ENCODE measurements around the gene BCKDK.
"Not testable (repeated sequence)": the region's sequence is repeated elsewhere in the genome, so short reads cannot be mapped to it uniquely, and the experiment has no call there.

The BCKDK gene

DNA sequence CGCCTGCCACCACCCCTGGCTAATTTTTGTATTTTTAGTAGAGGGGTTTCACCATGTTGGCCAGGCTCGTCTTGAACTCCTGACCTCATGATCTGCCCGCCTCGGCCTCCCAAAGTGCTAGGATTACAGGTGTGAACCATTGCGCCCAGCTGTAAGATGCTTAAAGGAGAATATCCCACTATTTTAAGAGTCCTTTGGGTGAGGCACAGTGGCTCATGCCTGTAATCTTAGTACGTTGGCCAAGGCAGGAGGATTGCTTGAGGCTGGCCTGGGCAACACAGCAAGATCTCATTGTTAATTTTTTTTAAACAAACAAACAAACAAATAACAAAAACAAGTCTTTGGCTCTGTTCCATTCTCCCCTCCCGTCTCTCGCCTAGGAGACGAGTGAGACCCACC is 32.9 kb downstream of the BCKDK start:
- FAIRE-seq; DNase-seq (ENCODE audit: low spot score): not testable (repeated sequence)

DNA sequence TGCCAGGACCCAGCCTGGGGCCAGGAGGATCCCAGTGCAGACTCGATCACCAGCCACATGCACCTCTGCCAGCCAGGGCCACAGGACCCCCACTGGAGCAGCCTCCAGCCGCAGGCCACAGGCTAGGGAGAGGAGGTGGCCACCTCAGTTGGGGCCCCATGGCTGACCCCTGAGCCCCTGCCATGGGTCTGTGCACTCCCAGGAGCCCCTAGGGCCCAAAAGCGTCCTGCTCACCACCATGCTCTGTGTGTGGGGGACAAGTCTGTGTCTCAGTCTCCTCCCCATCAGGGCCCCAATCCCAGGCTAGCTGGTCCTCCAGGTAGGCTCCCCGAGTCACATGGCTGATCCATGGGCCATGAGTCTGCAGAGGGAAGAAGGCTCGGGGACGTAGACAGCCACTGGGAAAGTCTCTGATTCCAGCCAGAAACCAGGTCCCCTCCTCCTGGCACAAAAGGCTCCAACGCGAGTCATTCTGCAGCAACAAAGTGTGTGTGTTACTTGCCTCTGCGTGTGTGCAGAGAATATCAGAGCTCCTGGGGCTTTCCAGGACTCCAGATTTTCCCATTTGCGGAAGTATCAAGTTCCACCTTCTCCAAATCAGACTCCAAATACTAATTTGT is 33.4 kb downstream of the BCKDK start:
- no peak for FAIRE-seq
- no peak for DNase-seq (ENCODE audit: low spot score)

DNA sequence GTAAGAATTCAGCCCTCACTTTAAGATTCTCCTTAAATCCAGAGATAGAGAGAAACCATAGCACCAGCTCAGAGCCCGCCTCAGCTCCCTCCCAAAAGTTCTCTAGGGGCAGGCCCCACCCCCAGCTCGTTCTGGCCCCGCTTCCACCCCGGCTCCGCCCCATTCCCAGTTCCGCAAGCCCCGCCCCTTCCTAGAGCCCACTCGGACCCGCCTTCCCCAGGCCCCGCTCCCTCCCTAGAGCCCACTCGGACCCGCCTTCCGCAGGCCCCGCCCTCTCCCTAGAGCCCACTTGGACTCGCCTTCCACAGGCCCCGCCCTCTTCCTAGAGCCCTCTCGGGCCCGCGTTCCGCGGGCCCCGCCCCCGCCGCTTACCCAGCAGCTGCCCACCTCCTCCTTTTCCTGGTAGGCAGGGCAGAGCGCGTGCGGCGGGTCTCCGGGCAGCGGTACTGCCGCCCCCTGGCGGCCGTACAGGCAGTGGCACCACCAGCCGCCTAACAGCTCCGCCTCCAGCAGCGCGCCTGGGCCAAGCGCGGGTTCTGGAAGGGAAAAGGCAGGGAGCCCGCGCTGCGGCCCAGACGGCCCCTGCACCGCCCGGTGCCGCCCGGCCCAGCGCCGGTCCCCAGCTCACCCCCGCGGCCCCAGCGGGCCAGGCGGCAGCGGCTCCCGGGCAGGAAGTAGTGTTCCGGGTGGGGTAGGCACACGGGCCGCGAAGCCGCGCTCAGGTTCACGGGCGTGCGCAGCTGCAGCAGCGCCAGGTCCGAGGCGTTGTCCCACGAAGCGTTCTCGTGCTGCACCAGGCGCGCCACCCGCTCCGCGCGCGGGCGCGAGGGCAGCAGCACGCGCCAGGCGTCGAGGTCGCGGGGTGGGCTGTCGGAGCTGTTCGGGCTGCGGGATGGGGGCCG is 34.2 kb downstream of the BCKDK start:
- DNase-seq (ENCODE audit: low spot score) (peak; percentile 99), FAIRE-seq (no peak)

DNA sequence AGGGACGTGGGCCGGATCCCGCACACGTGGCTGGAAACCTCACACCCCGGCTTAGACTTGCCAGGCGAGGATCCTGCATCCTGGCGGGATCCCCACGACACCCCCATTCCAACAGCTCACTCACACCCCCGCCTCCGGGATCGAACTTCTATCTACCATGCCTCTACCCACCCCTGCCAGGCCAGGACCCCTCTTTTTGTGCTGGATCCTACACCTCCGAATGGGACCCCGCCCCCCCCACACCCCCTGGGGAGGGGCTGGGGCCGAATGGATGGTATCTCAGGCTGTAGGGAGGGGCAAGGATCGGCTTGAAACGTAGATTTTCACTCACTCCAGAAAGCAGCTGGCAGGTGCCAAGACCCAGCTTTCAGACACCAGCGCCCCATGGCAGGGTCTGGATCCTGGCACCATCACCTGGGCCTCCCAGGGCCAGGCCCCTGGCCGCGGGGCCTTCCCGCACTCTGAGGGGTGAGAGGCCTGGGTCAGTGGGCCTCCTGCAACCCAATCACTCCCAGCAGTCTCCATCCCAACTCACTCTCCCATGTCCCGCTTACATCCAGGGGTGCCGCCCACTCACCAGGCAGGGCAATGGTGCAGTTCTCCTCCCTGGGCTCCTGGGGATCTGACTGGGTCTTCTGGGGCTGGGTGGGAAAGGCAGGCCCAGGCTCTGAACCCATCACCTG is 35.0 kb downstream of the BCKDK start:
- no peak for FAIRE-seq
- no peak for DNase-seq (ENCODE audit: low spot score)

DNA sequence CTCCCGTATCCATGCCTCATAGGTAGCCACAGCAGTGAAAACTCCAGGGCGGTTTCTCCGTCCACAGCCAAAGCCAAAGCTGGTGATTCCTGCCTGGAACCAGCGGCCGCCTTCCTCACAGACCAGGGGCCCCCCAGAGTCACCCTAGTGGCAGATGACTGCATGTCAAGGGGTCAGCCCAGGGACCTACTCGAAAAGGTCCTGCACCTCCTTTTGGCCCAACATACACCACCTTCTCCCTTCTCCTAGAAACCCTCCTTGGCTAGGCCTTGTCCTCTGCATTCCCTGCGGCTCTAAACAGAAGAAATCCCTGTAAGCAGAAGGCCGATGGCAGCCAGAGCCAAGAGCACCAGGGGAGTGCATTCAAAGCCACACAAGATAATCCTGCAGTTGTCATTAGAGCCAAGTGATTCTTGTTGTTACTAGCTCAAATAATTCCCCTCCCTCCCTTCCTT is 35.5 kb downstream of the BCKDK start:
- FAIRE-seq = no peak
- no peak for DNase-seq (ENCODE audit: low spot score)

DNA sequence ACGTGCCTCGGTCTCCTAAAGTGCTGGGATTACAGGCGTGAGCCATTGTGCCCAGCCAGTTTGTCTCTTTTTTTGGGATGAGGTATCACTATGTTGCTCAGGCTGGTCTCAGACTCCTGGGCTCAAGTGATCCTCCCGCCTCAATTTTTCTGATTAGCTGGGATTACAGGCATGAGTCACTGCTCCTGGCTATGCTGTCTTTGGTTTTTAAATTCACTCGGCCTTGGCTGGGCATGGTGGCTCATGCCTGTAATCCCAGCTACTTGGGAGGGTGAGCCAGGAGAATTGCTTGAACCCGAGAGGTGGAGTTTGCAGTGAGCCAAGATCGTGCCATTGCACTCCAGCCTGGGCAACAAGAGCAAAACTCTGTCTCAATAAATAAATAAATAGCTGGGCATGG is 36.2 kb downstream of the BCKDK start:
- DNase-seq (ENCODE audit: low spot score); FAIRE-seq: not testable (repeated sequence)

DNA sequence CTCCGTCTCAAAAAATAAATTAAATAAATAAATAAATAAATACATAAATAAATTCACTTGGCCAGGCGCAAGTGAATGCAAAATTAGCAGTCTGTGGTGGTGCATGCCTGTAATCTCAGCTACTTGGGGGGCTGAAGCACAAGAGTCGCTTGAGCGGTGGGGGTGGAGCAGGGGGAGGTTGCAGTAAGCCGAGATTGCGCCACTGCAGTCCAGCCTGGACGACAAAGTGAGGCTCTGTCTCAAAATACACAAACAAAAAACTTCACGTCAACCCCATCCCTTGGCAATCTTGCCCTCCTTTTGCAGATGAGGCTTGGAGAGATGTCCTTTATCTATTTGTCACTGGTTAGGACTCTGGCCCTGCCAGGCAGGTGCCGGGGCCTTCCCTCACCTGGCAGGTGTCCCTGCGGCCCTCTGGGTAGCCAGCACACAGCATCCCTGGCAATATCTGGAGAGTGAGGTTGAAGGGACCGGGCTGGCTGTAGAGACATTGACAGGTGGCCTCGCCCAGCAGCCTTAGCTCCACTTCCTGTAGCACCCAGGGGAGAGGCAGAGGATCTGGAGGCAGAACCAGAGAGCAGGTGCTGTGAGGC is 37.3 kb downstream of the BCKDK start:
- DNase-seq (ENCODE audit: low spot score) = no peak
- no peak for FAIRE-seq

DNA sequence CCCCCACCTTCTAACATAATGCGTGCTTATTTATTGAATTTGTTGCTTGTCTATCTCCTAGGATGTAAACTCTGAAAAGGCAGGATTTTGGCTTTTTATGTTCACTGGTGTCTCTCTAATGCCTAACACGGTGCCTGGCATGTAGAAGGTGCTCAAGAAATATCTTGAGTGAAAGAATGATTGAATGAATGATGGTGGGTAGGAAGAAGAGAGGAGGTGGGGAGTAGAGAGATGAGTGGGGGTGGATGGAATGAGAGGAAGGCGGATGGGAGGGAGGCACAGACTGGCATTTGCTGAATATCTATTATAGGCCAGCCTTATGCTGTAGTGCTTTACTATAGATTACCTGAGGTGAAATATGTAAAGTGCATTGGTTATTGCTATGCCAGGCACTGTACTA is 39.4 kb downstream of the BCKDK start:
- DNase-seq (ENCODE audit: low spot score) (no peak), FAIRE-seq (no peak)

DNA sequence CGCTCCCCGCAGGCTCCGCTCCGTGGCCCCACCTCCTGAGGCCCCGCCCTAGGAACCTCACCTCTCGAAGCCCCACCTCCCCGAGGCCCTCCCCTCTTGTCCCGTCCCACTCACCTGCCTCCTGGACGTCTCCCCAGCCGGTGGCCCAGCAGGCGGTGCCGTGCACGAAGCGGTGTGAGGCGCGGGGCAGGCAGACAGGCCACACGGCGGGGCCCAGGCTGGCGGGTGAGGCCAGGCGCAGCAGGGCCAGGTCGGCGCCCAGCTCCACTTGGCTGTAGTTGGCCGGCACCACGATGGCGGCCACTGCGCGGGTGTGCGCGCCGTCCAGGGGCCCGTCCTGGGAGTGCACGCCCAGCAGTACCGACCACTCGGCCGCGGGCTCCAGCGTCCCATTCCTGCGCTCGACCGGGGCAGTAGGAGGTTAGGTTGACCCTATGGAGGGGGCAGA is 40.1 kb downstream of the BCKDK start:
- DNase-seq (ENCODE audit: low spot score) (no peak), FAIRE-seq (no peak)

DNA sequence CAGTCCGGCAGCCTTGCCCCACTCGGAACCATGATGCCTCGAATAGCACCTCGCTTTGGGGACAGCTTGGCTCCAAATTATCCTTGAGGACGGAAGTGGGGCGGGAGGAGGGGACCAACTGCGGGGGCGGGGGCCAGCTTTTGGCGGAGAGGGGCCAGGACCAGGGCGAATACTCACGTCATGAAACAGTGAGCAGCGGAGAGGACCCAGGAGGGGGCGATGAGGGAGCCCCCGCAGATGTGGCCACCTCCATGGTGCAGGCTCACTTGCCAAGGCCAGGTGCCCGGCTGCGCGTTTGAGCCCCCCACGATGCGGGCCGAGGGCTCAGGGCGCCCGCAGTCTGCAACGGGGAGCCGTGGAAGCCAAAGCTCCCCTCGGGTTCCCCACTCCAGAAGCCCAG is 40.7 kb downstream of the BCKDK start:
- FAIRE-seq (no peak), DNase-seq (ENCODE audit: low spot score) (no peak)

DNA sequence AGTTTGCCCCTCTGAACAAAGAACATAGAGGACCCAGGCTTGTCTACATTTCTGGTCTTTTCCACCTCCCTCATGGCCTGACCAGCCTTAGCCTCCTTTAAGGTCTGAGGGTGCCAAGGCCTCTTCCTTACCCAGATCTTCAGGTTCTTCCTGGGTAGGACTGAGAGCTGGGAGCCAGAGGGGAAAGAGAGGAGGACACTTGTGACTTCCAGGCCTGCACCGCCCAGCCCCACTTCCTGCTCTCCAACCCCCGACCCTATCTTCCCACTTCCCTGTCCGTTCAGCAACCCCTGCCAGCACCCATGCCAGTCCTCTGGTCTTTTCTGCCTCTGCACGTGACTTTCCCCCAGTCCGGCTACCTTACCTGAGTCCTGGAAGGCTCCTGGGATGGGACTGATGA is 41.1 kb downstream of the BCKDK start:
- FAIRE-seq = no peak
- no peak for DNase-seq (ENCODE audit: low spot score)

DNA sequence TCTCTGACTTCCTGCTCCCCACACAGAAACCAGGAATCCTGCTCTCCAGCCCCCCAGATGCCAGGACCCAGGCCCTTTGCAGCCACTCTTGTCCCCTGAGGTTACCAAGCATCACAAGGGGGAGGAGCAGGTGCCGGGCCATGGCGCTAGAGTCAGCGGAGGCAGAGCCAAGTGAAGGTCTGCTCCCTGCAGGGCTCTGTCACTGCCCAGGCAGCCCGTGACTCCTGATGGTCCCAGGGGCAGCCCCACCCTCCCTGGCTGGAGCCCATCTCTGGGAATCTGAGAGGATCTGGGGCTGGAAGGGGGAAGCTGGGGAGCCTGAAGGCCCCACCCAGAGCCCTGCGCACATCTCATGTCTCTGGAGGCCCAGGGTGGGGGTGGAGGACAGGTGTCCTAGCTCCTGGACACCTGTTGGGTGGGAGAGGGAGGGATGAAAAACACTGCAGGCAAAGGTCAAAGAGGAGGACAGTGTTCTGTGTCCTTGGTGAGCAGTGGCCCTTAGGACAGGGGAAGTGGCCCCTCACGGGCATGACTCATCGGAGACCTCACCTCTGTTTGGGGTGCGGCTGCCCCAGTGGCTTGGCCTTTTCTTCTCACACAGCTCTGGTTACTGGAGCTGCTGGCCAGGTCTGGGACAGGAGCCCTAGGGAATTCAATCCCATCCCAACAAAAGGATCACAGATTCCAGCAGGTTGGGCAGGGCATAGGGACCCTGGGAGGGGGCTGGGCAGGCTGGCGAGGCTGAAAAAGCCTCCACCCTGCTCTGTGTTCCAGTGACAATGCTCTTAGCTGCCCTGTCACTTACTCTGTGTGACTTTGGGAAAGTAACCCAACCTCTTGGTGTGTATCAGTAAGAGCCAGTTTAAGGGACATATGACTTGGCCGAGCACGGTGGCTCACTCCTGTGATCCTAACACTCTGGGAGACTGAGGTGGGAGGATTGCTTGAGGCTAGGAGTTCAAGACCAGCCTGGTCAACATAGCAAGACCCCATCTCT is 42.0 kb downstream of the BCKDK start, which contains the start of gene PRSS36:
TSS of gene PRSS36 (minus strand) at position 173 of the 997 bp plus-strand sequence. CDS start at position 142, 31 bp downstream.
- DNase-seq (ENCODE audit: low spot score) (no peak), FAIRE-seq (no peak)

DNA sequence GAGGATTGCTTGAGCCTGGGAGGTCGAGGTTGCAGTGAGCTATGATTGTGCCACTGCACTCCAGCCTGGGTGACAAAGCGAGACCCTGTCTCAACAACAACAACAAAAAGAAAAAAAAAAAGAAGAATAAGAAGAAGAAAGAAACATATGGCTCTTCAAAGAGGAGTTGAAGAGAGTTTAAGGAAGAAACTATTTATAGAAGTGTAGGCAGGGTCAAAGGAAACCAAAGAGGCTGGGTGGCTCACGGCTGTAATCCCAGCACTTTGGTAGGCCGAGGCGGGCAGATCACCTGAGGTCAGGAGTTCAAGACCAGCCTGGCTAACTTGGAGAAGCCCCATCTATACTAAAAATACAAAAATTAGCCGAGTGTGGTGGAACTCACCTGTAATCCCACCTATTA is 42.8 kb downstream of the BCKDK start:
- not testable (repeated sequence) for DNase-seq (ENCODE audit: low spot score); FAIRE-seq

DNA sequence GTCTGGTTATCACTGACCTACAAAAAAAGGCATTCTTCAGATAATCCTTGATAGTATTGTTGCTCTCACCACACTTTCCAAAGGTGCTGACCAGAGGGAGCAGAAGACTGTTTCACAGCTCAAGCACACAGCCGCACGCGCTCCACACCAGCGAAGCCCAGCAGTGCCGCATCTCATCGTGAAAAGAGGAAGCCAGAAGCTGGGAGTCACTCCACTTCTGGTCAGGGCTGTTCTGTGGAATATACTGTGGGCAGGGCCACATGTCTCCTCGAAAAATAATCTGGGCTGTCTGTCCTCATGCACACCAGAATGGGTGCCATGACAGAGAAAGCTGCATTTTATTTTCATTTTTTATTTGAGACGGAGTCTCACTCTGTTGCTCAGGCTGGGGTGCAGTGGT is 49.0 kb downstream of the BCKDK start:
- FAIRE-seq (no peak), DNase-seq (ENCODE audit: low spot score) (no peak)
